NCI-H2227 (cell line): Measurements from ENCODE around the gene TMEM204.

ENCODE experiments used
- DNase-seq: peaks from one replicate; lab custom pipeline; 2025; ENCODE audit not compliant: unreplicated experiment; lab: John Stamatoyannopoulos, UW

The TMEM204 gene

DNA sequence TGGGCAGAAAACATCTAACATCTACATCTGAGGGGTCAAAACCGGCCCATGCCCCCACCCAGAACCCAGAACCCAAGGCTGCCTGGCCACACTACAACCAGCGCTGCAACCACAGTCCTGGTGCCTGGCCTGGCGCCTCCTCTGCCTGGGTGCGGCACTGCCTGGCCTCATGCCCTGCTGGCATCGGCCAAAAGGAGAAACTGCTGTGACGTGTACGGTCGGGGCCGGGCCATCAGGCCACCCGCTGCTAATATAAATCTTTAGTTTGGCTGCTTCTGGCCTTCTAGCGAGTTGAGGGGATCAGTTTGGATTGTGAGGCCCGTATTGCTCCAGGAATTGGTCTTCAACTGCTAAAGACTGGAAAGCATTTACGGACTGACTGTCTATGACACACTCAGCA, 22.8 kb downstream of the TMEM204 start:
- DNase-seq, result no peak

DNA sequence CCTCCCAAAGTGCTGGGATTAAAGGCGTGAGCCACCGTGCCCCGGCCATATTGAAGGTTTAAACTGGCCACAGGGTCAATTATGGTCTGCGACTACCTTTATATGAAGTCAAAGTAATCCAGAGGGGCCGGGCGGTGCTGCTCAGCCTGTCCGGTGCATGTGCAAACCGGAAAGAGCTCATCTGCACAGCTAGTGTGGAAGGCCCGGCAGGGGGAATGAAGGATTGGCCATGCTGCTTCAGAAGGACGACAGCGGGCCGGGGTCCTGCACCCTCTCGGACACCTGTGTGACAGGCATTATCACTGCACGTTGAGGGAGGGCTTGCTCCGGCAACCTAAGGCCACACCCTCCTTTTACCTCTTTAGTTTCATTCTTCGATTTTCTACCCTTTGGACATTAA, 23.6 kb downstream of the TMEM204 start:
- DNase-seq, result no peak

DNA sequence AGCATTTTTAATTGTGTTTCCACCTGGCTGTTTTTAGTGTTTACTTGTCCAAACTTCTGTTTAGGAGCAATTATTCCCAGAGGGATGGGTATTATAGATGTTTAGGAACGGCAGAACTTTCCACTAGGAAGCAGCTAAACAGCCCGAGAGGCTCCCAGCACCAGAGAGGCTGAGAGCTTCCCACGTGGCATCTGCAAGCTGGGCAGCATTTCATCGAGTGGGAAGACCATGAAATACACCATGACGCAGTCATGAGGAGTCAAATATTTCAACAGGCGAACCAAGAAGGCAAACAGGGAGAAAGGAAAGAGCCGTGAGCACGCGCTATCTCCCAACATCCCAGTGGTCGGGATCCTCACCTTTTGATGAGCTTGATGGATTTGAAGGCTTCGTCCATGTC, 24.1 kb downstream of the TMEM204 start:
- DNase-seq, result no peak

DNA sequence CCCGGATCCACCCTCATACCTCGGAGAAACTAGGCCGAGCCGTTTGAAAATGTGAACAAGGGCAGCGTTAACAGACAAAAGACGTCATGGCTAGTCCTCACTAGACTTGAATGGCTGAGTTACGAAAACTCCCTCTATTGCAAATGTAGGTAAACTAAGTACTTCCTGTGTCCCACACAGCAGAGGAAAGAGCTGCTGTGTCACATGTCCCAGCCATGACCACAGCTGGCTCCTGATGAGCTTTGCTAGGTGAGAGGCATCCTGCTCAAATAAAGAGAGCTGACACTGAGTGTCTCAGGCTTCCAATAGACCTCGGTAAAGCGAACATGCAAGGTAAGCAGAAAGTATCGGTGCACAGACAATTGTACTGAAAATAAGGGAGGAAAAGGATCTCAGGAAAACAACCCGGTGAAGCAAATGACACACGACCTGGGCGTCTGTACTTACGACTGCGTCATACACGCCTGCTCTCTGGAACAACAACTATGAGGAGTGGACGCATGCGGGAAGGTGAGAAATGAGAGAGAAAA, 26.0 kb downstream of the TMEM204 start:
- no peak for DNase-seq

DNA sequence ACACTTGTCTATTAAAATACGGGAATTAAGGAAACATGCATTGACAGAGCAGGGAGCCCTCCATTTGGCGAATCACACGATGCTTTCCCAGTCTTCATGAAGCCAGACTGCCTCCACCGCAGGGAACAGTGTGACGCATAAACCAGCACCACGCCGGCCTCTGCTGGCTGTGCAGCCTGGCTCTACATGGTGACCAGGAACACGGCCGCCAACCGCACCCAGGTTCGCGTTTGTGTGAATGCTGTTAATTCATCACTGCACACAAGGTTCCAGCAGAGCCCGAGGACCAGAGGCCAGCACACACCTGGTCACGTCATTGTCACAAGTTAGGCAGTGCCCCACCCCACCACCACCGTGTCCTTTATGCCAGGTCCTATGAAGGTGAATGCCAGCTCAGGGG, 26.7 kb downstream of the TMEM204 start:
- no peak for DNase-seq

DNA sequence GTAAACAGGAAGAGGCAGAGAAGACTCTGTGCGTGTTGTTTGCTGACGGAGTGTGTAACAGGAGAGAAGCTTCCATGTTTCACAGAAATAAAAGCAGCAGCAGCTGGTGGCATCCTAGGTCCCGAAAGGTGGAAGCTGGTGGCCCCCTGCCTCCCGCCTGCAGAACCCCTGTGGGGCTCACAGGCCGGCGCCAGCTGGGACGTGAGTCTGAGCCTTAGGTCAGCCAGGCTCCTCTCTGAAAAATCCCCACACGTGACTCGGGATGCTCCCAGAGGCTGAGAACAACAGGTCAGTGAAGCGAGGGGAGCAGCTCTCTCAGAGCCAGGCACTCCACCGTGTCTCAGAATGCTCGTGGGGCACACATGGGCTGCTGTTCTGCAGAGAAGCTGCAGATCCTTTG, 27.4 kb downstream of the TMEM204 start:
- no peak for DNase-seq

DNA sequence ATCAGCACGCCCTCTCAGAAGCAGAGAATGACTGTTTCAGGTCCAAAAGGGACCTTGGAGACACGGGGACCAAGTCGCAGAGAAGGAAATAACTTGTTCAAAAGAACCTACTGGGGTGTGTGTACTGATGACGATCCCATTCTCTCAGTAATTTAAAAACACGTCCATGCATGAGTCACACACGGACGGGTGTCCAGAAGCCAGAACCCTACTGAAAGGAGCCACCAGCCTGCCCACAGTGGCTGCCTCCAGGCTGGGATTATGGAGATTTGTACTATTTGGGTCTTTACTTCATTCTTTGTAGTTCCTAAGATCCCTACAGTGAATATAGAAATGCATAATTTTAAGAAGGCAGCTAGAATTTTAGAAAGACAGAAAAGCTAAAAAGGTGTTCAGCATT, 27.8 kb downstream of the TMEM204 start:
- DNase-seq, result no peak

DNA sequence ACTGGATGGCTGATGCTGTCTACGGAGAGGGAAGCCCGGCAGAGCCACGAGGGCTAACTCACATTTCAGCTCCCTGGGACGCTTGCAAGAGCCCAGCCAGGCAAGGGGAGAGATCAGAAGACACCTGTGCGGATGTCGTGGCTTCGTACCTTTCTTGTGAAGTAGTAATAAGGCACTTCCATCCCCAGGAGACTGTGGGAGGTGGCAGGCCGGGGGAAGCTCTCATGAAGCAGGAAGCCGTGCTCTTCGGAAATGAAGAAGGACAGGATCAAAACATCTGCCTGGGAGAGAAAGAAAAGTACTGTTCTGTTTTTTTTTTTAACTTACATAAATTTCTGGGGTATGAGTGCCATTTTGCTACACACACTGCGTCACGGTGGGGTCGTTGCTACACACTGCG, 28.4 kb downstream of the TMEM204 start:
- no peak for DNase-seq

DNA sequence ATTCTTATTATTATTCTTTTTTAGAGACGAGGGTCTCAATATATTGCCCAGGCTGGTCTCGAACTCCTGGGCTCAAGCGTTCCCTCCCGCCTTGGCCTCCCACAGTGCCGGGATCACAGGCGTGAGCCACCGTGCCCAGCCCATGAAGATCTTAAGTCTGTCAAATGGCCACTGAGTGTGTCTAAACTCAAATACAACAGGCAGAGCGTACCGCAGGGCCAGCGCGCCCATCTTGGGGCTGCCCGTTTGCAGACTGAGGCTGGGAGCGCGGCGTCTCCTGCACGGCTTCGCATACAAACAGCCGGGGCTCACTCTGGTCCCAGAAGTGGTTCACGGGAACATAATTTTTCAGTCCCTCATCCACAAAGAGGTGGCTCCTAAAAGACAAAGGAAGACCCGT, 30.3 kb downstream of the TMEM204 start:
- DNase-seq, result no peak

DNA sequence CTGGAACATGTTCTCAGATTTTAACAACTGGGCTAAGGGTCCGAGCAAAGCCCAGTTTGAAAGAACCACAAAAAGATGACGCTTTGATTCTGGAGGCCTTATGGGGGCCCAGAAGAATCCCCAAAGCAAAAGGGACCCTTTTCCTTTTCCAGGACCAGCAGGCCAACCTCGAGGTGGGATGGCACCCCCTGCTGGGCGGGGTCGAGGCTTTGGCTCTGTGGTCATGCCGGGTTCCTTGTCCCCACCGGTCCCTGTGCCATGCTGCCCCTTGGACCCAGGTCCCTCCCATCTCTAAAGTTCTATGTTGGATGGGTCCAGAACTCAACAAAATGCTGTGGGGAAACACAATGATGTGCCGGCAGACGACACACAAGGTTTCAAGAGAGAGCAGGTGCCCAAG, 30.9 kb downstream of the TMEM204 start:
- DNase-seq, result no peak

DNA sequence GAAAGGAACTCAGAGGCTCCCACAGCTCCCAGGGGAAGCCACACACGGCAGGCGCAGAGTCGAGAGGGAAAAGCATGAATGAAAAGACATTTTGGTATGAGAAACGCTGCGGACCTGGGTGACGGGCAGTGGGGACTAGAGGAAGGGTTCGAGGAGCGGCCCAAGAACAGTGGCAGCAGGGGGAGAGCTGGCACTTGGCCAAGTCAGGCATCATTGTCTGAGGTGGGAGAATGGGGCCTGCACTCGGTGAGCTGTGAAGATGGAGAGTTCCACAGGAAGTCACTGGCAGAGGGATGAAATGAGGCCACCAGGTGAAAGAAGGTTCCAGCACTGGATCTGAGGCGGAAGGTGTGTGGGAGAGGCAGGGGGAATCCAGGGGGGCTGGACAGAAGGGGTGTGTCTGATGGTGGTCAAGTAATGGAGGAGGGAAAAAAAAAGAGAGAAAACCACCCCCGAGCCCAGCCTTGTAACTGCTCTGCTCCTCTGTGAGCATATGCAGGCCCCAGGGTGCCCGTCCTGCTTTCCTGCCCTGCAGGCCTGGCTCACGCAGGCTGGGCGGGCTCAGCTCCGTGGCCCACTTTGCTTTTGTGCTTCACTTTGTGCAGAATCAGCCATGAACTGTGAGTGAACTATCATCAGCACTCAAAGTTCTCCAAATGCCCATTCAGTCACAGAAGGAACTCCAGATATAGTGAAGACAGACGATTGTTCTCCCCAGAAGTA, 31.8 kb downstream of the TMEM204 start:
- no peak for DNase-seq

DNA sequence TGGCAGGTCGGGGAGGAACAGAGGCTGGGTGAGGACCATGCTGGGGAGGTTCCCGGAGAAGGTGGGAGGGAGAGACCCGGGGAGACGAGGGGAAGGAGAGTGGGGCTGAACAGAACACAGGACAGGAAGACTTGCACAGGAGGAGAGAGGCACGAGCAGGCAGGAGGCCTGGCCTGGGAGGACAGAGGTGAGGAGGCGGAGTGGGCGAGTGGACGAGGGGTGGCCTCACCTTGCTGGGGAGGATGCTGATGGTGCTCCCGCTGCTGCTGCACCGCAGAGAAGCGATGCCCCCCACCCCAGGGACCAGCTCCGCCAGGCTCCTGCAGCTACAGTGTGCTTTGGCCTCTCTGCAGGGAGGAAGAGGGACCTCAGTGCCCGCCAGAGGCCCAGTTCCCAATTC, 34.5 kb downstream of the TMEM204 start:
- DNase-seq, result no peak

DNA sequence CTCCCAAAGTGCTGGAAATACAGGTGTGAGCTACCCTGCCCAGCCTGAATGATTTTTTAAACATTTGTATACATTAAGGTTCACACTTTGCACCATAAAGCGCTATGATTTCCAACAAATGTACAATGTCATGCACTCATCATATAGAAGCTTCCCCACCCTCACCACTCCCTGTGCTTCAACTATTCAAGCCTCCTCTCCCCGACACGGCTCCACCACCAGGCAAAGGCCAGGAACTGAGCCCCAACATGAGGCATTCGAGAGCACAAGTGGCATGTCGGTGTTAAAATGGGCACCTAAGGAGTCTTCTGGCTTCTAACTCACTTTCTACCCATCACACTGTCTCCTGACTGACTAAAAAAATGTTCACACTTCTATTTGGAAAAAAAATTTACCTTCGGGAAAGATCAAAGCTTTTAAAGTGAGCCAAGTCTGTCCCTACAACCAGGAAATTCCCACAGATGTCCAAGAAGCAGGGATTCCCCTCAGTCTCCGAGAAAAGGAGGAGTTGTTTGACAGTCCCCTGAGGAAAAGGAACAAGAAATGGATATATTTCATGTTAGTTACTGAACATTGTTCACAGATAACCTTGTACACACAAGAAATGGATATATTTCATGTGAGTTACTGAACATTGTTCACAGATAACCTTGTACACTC, 37.7 kb downstream of the TMEM204 start:
- DNase-seq, result no peak

DNA sequence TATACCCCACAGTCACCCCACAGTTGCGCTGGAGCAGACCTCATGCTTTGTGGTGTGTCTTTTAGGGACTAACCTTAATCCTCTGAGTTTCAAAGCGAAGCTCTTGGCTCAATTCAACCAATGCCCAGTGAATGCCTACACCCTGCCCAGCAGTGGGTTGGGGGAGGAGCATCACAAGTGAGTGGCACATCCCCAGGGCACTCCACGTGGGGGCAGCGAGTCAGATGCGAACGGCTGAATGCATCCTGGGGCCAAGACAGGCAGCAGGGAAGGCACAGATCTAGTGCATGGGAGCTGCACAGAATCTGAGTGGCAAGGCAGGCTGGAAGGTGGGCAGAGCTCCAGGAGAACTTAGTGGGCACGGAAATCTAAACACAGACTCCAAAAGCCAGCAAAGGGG, 39.2 kb downstream of the TMEM204 start:
- no peak for DNase-seq

DNA sequence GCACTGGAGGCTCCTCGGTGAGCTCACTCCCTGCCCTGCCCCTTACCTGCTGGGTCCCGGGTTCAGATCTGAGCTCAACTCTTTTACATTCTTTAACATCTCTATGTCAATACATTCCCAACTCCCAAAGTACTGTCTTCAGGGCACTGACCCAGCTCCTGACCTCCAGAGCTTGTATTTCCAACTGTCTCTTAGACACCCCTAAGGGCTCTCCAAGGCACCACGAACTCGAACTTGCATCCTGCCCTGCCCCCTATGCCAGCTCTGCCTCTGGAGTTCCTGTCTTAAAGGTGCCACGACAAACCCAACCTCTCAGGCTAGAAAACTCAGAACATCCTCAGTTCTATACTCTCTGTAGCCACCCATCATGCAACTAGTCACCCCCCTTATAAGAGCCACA, 39.8 kb downstream of the TMEM204 start:
- DNase-seq, result no peak

DNA sequence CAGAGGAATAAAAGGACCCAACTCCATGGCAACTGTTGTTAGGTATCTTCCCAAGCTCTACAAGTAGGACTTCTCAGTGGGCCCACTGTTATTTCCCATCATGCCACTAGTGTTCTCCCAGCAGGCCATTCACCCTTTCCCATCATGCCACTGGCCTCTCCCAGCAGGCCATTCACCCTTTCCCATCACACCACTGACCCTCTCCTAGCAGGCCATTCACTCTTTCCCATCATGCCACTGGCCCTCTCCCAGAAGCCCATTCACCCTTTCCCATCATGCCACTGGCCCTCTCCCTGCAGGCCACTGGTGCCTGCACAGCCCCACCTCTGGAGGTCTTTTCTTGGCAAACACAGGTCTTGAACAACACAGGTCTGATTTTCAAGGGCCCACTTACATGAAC, 42.1 kb downstream of the TMEM204 start:
- no peak for DNase-seq

DNA sequence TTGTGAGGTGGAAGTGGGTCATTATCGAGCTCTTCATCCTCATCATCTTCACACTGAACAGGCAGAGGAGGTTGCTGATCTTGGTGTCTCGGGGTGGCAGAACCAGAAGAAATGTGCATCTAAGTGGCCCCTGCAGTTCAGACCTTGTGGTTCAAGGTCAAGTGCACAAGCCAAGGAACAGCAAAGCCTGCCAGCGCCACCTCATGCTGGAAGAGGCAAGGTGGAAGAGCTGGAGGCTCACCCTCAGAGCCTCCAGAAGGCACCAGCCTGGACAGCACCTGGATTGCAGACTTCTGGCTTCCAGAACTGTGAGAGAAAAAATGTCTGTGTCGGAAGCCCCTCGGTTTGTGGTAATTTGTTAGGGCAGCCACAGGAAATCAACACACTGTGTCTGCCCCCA, 45.7 kb downstream of the TMEM204 start:
- DNase-seq, result no peak

DNA sequence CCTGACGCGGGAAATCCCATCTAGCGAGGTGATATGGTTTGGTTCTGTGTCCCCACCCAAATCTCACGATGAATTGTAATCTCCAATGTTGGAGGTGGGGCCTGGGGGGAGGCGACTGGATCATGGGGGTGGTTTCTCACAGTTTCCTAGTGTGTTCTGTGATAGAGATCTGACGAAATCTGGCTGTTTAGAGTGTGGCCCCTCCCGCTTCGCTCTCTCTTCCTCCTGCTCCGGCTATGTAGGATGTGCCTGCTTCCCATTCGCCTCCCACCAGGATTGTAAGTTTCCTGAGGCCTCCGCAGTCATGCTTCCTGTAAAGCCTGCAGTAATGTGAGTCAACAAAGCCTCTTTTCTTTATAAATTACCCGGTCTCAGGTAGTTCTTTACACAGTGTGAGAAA, 46.8 kb downstream of the TMEM204 start:
- DNase-seq, result no peak

DNA sequence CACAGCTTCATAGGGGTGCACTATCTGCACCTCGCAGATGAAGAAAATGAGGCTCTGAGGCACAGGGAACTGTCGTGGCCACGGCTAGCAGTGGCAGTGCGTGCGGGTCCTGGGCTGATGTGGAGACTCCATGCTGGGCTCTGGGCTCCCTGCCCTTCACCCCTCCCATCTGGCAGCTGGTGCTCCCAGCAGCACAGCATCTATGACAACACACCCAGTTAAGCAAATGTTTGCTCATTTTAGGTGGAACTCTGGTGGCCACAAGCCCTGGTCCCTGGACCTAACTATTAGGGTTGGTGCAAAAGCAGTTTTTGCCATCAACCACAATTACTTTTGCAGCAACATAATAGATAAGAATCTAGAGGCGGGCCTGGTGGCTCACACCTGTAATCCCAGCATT, 47.5 kb downstream of the TMEM204 start:
- DNase-seq, result no peak

DNA sequence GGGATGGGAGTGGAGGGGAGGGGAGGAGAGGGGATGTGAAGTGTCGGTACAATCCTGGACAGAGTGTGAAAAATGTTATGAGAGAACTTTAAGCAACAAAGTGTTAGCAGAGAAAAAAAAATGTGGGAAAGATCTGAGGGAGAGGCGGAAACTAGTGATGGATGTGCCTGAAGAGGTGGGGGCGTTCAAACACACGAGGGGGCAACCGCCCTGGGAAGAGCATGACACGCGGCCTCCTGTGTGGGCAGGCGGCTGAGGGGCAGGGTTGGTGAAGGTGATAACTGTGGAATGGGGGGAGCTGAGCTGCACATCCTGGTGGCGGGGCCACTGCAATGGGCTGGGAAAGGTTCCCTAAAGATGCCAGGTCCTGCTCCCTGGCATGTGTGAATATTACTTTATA, 48.3 kb downstream of the TMEM204 start:
- DNase-seq, result no peak

DNA sequence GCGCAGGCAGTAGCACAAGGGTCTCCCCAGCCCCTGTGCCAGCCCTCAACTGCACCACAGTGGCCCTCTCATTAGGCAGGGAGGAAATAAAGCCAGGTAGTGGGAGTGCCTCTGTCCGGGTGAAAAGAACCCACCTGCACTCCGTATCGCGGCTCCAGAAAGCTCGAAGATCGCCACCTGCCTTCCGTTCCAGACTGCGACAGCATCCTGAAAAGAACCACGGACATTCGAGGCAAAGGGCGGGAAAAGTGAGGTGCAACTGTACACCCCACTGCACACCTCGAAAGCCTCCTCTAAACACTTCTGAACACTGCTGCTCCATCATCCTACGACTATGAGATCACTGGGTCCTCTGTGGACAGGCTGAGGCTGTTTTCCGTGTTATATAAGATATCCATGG, 49.7 kb downstream of the TMEM204 start:
- DNase-seq, result no peak

DNA sequence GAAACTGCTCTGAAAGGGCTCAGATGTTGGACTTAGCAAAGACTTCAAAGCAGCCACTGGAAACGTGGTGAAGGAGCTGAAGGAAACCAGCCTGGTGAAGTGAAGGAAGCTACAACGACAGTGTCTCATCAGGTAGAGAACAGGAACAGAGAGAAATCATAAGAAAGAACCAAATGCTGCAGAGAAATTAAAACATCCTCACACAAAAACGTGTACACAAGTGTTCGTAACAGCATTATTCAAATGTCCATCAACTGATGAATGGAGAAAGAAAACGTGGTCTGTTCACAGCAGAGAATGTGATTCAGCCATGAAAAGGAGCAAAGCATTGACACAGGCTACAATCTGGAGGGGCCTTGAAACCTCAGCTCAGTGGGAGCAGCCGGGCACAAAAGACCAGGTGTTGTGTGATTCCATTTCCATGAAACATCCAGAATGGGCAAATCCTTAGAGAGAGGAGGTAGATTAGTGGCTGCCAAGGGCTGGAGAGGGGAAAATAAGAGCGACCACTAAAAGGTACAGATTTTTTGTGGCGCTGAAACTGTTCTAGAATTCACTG, 51.5 kb downstream of the TMEM204 start:
- no peak for DNase-seq

DNA sequence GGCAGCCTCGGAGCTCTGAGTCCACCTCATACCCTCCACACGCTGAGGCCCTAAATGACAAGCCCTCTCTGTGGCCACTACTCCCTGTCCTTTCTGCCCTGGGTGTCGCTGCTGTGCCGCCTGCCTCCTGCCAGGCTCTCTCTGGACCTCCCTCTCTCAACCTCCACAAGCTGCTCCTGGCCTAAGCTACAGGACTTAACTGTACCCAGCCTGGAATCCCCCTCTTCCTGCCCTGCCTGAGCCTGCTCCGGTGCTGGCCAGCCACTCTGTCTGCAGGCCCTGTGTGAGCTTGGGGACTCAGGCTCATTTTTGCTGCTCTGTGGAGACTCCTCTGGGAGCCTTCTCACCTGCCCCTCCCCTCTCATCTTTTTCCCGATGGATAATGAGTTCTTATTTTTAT, 56.9 kb downstream of the TMEM204 start:
- no peak for DNase-seq
